KMS-11 (cell line): ENCODE results near the gene ADD2.

Experiments
- H2AFZ ChIP-seq: fragments of 200-600 bp; sonication (generic); 2 replicates; pipeline ENCODE4 v1.6.1; 2016; ENCODE audit warnings: antibody characterized with exemption, mixed run types, low read depth
- H3K27ac ChIP-seq: fragments of 200-600 bp; sonication (generic); 2 replicates; pipeline ENCODE4 v1.6.1; 2016; ENCODE audit warnings: mild to moderate bottlenecking, mixed run types
- H3K27me3 ChIP-seq: fragments of 200-600 bp; sonication (generic); 2 replicates; pipeline ENCODE4 v1.6.1; 2017; ENCODE audit warnings: mild to moderate bottlenecking, low read depth, mixed run types, moderate library complexity; ENCODE audit not compliant: insufficient read depth
- H3K36me3 ChIP-seq: fragments of 200-600 bp; sonication (generic); 2 replicates; pipeline ENCODE4 v1.6.1; 2017; ENCODE audit warnings: mild to moderate bottlenecking, mixed run types; ENCODE audit not compliant: insufficient read depth
- H3K4me1 ChIP-seq: fragments of 200-600 bp; sonication (generic); 2 replicates; pipeline ENCODE4 v1.6.1; 2016; ENCODE audit warnings: mild to moderate bottlenecking, low read depth, mixed run types; ENCODE audit not compliant: poor library complexity, severe bottlenecking
- H3K4me2 ChIP-seq: fragments of 200-600 bp; sonication (generic); 2 replicates; pipeline ENCODE4 v1.7.0; 2016; ENCODE audit warnings: mild to moderate bottlenecking, mixed run types
- H3K4me3 ChIP-seq: fragments of 200-600 bp; sonication (generic); IDR thresholded peaks from 2 replicates; pipeline ENCODE4 v1.6.1; 2017; ENCODE audit warnings: low read depth, low read length, mixed read lengths; ENCODE audit not compliant: insufficient read depth
- H3K79me2 ChIP-seq: fragments of 200-600 bp; sonication (generic); 2 replicates; pipeline ENCODE4 v1.6.1; 2016; ENCODE audit warnings: low read depth, mixed run types; ENCODE audit not compliant: insufficient read depth
- H3K9ac ChIP-seq: fragments of 200-600 bp; sonication (generic); 2 replicates; pipeline ENCODE4 v1.6.1; 2016; ENCODE audit warnings: mild to moderate bottlenecking, mixed run types
- H4K20me1 ChIP-seq: fragments of 200-600 bp; sonication (generic); 2 replicates; pipeline ENCODE4 v1.6.1; 2016; ENCODE audit warnings: mild to moderate bottlenecking, mixed run types; ENCODE audit not compliant: insufficient read depth
- TF ChIP-seq, protein P1 (sequence below): fragments of 200-600 bp; sonication (generic); conservative IDR thresholded peaks from 2 replicates; pipeline ENCODE4 v1.6.1; 2017; ENCODE audit warnings: low read depth, mild to moderate bottlenecking, antibody characterized with exemption, low read length, moderate library complexity, mixed read lengths

ADD2 gene

DNA sequence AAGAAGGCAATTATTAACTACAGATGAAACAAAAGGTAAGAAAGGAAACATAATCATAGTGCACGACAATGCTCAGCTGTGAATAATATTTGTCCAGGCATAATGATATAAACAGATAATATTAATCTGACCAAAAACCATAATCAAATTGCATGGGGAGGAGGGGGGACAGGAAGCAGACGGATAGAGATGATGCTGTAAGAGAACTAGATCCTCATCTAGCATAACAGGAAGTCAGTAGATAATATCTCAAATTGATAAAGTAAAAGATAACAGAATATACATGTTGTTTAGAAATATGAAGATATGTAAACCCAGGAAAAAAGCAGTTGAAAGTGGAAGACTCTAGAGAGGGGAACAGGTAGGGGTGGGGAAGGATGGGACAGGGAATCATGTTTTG, 129.4 kb downstream of the ADD2 start:
- Histone ChIP-seq H3K9ac (no peak overlapping the region), H3K36me3 (no peaks in the 10 kb centered on the region), H3K4me1 (peaks cover 15% of the 10 kb centered on the region), H3K27me3 (no peaks in the 10 kb centered on the region), H3K4me3 (no peak overlapping the region), H3K79me2 (no peaks in the 10 kb centered on the region), H3K4me2 (no peak overlapping the region), H3K27ac (no peak overlapping the region), H2AFZ (no peak overlapping the region), H4K20me1 (no peaks in the 10 kb centered on the region)
- TF ChIP-seq, protein P1, sequence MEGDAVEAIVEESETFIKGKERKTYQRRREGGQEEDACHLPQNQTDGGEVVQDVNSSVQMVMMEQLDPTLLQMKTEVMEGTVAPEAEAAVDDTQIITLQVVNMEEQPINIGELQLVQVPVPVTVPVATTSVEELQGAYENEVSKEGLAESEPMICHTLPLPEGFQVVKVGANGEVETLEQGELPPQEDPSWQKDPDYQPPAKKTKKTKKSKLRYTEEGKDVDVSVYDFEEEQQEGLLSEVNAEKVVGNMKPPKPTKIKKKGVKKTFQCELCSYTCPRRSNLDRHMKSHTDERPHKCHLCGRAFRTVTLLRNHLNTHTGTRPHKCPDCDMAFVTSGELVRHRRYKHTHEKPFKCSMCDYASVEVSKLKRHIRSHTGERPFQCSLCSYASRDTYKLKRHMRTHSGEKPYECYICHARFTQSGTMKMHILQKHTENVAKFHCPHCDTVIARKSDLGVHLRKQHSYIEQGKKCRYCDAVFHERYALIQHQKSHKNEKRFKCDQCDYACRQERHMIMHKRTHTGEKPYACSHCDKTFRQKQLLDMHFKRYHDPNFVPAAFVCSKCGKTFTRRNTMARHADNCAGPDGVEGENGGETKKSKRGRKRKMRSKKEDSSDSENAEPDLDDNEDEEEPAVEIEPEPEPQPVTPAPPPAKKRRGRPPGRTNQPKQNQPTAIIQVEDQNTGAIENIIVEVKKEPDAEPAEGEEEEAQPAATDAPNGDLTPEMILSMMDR, result no peak

DNA sequence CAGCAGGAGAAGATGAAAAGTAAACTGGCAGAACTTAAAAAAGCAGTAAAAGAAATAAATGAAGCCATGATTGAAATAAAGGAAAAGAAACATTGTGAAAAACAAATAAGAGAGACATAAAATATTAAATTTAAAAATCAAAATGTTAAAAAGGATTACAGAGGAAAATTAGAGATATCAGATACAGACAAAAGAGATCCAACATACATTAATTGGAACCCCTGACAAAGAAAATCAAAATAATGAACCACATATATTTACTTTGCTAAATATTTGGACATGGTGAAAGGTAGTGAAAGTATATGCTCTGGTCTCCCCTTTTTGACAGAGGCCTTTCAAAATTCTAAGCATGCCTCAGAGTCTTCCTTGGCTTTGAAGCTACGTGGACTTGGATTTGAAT, 134.5 kb downstream of the ADD2 start:
- Histone ChIP-seq H3K27ac (no peak overlapping the region), H4K20me1 (no peaks in the 10 kb centered on the region), H3K79me2 (no peaks in the 10 kb centered on the region), H3K36me3 (no peaks in the 10 kb centered on the region), H3K4me1 (no peaks in the 10 kb centered on the region), H3K9ac (no peak overlapping the region), H3K4me2 (no peak overlapping the region), H3K4me3 (no peak overlapping the region), H2AFZ (no peak overlapping the region), H3K27me3 (no peaks in the 10 kb centered on the region)
- TF ChIP-seq, protein P1, result no peak

DNA sequence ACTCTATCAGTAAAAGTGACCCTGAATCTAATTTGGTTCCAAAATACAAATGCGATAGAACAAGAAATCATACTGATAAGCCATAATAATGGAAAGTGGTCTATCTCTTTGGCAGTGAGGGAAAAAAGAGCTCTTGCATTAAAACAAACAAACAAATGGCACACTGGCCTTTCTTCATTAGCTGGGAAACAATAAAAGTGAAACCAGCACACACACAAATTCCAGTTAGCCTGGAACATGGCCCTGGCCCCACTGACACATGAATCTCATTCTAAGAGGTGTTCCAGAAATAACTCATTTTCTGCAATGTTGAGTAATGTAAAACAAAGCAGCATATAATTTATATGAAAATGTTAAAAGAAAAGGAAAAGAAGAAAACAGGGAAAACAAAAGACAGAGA, 135.0 kb downstream of the ADD2 start:
- H3K27ac ChIP-seq, result no peak overlapping the region
- no peak overlapping the region for H3K4me3 ChIP-seq
- no peaks in the 10 kb centered on the region for H3K27me3 ChIP-seq
- H3K4me1 ChIP-seq, result no peaks in the 10 kb centered on the region
- H3K9ac ChIP-seq, result no peak overlapping the region
- H3K79me2 ChIP-seq, result no peaks in the 10 kb centered on the region
- H3K36me3 ChIP-seq, result no peaks in the 10 kb centered on the region
- TF ChIP-seq, protein P1, result no peak
- H2AFZ ChIP-seq, result no peak overlapping the region
- no peaks in the 10 kb centered on the region for H4K20me1 ChIP-seq
- H3K4me2 ChIP-seq, result no peak overlapping the region

DNA sequence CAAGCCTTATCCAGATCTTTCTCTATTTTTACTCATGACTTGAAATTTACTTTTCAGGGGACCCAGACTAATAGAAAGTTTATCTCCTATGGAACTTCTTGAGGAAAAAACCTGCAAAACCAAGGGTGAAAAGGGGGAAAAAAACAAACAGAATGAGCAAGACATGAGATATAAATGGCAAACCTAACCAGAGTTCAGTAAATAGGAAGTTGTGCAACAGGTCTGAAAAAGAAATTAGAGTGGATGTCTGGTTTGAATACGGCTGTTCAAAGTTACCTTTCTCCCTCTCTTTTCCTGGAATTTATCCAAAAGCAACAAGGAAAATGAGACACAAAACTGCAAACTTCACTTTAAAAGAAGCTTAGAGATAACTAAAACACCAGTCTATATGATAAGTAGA, 135.6 kb downstream of the ADD2 start:
- no peak overlapping the region for H3K4me3 ChIP-seq
- no peaks in the 10 kb centered on the region for H3K27me3 ChIP-seq
- no peak overlapping the region for H3K9ac ChIP-seq
- H4K20me1 ChIP-seq, result no peaks in the 10 kb centered on the region
- no peak overlapping the region for H2AFZ ChIP-seq
- H3K27ac ChIP-seq, result no peak overlapping the region
- H3K4me2 ChIP-seq, result no peak overlapping the region
- no peaks in the 10 kb centered on the region for H3K79me2 ChIP-seq
- peaks cover 3% of the 10 kb centered on the region for H3K4me1 ChIP-seq
- H3K36me3 ChIP-seq, result no peaks in the 10 kb centered on the region
- TF ChIP-seq, protein P1, result no peak

DNA sequence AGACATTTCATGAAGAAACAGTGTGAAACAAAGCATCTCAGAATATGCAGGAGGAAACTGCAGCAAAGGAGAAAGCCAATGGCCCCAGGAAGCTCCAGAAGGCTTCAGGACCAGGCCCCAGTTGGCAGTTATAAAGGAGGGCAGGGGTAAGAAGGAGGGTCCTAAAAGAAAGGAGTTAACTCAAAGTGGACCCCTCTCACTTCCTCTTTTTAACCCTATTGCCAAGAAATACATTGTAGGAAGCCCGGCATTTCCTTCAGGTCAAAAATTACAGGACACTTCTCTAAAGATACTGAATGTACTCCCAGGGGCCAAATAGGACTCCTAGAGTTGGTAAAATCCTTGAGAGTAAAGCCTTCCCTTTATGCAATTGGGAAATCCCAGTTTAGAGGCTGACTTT, 137.2 kb downstream of the ADD2 start:
- H3K27ac ChIP-seq, result no peak overlapping the region
- TF ChIP-seq, protein P1, result no peak
- no peaks in the 10 kb centered on the region for H4K20me1 ChIP-seq
- no peak overlapping the region for H3K9ac ChIP-seq
- no peaks in the 10 kb centered on the region for H3K79me2 ChIP-seq
- H3K4me3 ChIP-seq, result no peak overlapping the region
- no peaks in the 10 kb centered on the region for H3K27me3 ChIP-seq
- H2AFZ ChIP-seq, result no peak overlapping the region
- H3K4me2 ChIP-seq, result no peak overlapping the region
- peaks cover 4% of the 10 kb centered on the region for H3K4me1 ChIP-seq
- H3K36me3 ChIP-seq, result no peaks in the 10 kb centered on the region
